Suprapubic skin (tissue), 4 donors: ENCODE results near the gene DMXL2.

Experiments
- EP300 ChIP-seq: sonication (generic); formaldehyde crosslinking; IDR thresholded peaks from one replicate; pipeline ENCODE4 v1.6.1; 2017; ENCODE audit warnings: antibody characterized with exemption
- POLR2A ChIP-seq, 2 donors: fragments of 450-650 bp; IDR thresholded peaks; one replicate each; pipeline ENCODE4 v1.6.1; 2017; ENCODE audit warnings: antibody characterized with exemption in 2 of 2, mild to moderate bottlenecking in 2 of 2, moderate library complexity in 2 of 2
- POLR2AphosphoS5 ChIP-seq, 3 donors: sonication (generic); formaldehyde crosslinking; IDR thresholded peaks; one replicate each; pipeline ENCODE4 v1.6.1; 2017; ENCODE audit warnings: antibody characterized with exemption in 3 of 3
- TF ChIP-seq, protein P1 (sequence below), 2 donors: fragments of 200-600 bp in 1 of 2; fragments of 450-650 bp in 1 of 2; sonication (generic) in 1 of 2; IDR thresholded peaks; one replicate each; pipeline ENCODE4 v1.5.1; 2016 to 2019; ENCODE audit warnings: antibody characterized with exemption in 2 of 2, mild to moderate bottlenecking in 1 of 2, moderate library complexity in 1 of 2

DNA sequence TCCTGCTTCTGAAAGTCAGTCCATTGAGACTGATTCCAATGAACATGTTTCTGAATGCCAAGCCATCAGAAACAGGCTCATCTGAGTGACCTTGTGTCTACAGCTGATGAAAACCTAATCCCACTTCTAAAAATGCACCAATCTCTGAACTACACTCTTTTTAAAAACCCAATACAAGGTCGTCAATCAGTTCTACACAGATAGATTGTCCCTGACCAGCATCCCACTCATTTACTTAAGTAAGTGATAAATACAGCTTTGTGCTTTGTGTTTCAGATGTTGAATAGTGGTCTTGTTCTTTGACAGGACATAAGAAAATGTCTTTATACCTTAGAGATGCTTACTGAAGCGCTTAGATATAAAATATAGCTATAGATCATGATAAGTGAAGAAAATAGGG is 38.5 kb upstream of the DMXL2 start:
- TF ChIP-seq, protein P1, sequence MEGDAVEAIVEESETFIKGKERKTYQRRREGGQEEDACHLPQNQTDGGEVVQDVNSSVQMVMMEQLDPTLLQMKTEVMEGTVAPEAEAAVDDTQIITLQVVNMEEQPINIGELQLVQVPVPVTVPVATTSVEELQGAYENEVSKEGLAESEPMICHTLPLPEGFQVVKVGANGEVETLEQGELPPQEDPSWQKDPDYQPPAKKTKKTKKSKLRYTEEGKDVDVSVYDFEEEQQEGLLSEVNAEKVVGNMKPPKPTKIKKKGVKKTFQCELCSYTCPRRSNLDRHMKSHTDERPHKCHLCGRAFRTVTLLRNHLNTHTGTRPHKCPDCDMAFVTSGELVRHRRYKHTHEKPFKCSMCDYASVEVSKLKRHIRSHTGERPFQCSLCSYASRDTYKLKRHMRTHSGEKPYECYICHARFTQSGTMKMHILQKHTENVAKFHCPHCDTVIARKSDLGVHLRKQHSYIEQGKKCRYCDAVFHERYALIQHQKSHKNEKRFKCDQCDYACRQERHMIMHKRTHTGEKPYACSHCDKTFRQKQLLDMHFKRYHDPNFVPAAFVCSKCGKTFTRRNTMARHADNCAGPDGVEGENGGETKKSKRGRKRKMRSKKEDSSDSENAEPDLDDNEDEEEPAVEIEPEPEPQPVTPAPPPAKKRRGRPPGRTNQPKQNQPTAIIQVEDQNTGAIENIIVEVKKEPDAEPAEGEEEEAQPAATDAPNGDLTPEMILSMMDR (IDR thresholded peaks at IDR 0.05), result no peak
- TF ChIP-seq EP300, result no peak
- TF ChIP-seq POLR2A (IDR thresholded peaks at IDR 0.05), result no peak
- TF ChIP-seq POLR2AphosphoS5 (IDR thresholded peaks at IDR 0.05), result no peak
